ENCODE data around the gene PARN.
"Not testable (repeated sequence)": the region's sequence is repeated elsewhere in the genome, so short reads cannot be mapped to it uniquely, and the experiment has no call there.

PARN gene

DNA sequence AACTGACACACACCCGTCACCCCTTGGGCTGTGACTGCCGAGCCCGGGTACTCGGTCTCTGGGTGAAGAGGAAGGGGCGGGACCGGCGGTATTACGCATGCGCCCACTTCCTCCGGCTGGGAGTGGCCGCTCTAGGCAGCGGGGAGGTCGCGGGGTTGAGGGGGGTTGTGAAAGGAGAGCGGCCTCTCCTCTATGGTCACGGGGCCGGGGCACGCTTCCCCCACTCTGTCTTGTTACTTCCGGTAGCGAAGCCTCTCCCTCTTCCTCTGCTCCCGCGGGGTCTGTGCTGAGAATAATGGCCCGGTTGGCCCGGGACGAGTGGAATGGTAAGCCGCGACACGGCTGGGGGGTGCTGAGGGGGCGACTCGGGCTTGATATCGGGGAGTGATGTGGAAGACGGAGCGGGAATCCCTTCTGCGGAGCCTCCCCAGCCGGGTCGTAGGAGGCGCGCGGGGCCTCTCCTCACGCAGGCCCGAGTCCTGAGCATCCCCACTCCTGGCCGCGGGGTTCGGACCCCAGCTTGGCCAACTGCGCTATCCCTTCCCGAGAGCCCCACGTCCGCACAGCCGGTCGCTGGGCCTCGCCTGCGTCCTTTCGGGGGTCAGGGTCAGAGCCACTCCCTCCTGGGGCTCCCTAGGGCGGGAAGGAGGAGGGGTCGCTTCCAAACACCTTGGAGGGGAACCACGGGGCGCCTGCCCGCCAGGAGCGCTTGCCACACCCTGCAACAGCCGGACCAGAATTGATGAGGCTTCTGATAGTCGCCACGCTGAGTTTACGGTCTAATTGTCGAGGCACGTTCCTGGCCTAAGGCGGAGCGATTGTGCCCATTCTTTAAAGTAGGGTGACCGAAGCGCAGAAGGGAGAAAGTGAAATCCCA is 2.9 kb upstream of the PARN start, which contains the start of gene BFAR:
TSS of gene BFAR (plus strand) at position 259 of the 877 bp plus-strand sequence. CDS start 11,396 bp downstream, outside the sequence.
- peak; percentile 87 for DNase-seq

- DNase-seq = not testable (repeated sequence)
These were observed 715 bp upstream of the PARN start for GRCh38 chr16:14630620-14631330.

- DNase-seq = no peak
These were observed 495 bp downstream of the PARN start for GRCh38 chr16:14629612-14629918.

GRCh38 chr16:14628806-14629611 is 1.1 kb downstream of the PARN start:
- no peak for DNase-seq

DNA sequence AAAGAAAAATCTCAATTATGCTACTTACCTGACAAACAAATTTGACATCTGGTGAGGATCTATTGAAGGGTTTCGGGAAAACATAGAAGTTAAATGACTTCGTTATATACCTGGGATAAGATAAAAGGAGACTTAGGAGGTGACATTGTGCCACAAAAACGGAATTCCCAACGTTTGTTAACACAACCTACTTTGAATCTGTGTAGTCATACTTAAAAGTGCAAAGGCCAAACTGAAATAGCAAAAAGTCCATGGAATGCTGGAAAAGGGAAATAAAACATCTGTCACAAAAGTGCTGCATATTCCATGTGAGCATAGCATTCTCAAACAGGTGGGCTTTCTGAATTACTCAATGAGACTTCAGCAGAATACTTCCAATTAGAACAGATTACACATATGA is 3.0 kb downstream of the PARN start:
- no peak for DNase-seq

GRCh38 chr16:14618566-14618965 is 11.5 kb downstream of the PARN start:
- no peak for DNase-seq

DNA sequence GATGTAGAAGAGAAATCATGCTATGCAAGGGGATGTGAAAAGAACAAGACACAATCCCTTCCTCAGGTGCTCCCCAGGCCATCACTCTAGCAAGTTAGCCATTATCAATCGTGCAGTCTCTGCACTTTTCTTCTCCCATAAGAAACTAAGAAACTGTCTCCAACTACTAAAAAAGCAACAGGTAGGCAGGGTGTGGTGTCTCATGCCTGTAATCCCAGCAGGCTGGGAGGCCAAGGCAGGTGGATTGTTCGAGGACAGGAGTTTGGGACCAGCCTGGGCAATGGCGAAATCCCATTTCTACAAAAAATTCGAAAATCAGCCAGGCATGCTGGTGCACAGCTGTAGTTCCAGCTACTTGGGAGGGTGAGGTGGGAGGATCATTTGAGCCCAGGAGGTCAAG is 13.8 kb downstream of the PARN start:
- no peak for DNase-seq

- no peak for DNase-seq
These were observed 16.1 kb downstream of the PARN start for GRCh38 chr16:14613991-14614390.

GRCh38 chr16:14611660-14612059 is 18.4 kb downstream of the PARN start:
- DNase-seq = no peak

DNA sequence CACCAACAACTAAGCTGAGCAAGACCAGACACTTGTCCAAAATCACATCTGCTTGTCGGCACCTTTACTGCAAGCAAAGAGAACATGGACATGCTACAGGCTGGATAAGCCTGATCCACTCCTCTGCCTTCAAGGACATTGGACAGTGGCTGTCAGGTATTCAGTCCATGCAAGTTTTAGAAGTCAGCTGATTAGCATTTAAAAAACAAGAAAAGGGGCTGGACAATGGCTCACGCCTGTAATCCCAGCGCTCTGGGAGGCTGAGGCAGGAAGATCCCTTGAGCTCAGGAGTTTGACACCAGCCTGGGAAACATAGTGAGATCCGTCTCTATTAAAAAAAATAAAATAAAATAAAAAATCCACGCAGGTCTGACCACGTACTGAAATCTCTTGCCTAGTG is 20.3 kb downstream of the PARN start:
- no peak for DNase-seq

DNA sequence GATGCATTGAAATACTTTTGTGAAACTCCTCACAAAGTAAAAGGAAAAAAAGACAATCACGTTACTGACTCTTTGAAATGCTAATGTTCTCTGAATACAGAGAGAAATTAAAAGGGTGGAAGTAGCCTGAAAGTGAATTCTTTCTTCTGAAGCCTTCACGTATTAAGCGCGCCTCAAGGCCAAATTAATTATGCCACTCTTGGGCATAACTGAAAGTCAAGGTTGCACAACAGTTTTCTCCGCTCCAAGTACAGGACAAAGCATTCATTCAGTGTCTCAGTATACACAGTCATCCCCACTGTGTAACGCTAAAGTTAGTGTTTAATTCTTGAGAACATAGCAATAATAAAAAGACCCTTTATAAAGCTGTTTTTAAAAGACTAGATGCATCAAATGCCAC is 21.5 kb downstream of the PARN start:
- DNase-seq = no peak

- no peak for DNase-seq
These were observed 21.9 kb downstream of the PARN start for GRCh38 chr16:14608111-14608566.

GRCh38 chr16:14606102-14606501 is 24.0 kb downstream of the PARN start:
- DNase-seq = no peak

GRCh38 chr16:14602443-14602963 is 27.6 kb downstream of the PARN start:
- DNase-seq = no peak

GRCh38 chr16:14600164-14600563 is 29.9 kb downstream of the PARN start:
- DNase-seq = no peak

- DNase-seq = no peak
These were observed 43.3 kb downstream of the PARN start for GRCh38 chr16:14586637-14587305.

DNA sequence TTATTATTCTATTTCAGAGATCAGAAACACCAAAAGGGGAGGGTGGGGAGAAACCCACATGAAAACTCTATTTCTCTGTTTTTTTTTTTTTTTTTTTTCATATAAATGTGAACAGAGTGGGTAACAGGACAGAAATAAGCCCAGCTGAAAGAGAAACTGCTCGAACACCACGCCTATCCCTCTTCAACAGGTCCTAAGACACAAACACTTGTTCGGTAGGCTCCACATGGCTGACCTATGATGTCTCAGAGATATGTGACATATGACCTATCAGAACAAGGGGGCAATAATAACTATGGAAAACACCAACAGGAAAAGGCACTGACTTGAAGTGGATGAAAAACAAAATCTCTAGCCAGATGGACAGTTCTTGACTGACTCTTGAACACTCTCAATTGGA is 44.8 kb downstream of the PARN start:
- DNase-seq = no peak

DNA sequence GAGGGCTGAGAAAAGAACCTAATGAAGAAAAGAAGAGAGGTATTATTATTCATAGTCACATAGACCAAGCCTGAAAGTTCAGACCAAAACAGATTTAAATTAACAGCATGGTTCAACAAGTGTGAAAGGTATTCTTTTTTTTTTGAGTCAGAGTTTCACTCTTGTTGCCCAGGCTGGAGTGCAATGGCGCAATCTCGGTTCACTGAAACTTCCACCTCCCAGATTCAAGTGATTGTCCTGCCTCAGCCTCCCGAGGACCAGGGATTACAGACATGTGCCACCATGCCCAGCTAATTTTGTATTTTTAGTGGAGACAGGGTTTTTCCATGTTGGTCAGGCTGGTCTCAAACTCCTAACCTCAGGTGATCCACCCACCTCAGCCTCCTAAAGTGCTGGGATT is 49.1 kb downstream of the PARN start:
- DNase-seq = not testable (repeated sequence)

DNA sequence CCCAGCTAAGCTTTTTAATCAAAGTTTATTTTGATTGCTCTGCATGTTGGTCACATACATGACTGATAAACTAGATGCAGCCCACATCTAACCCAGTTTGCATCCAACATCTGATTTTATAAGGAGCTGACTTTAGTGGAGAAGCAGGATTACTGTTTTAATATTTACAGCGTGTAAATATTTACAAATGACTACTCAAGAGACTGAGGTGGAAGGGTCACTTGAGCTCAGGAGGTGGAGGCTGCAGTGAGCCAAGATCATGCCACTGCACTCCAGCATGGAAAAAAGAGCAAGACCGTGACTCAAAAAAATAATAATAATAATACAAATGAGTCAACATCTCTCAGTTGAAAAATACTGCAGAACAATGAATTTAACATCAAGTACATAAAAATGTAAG is 50.8 kb downstream of the PARN start:
- no peak for DNase-seq

GRCh38 chr16:14576532-14576931 is 53.5 kb downstream of the PARN start:
- no peak for DNase-seq

GRCh38 chr16:14576069-14576468 is 54.0 kb downstream of the PARN start:
- no peak for DNase-seq
